HUES64 (cell line): ENCODE data around the gene TPRX1.

Experiments
- H3K27ac ChIP-seq: 2 replicates; pipeline ENCODE4 v1.7.0; 2013; ENCODE audit warnings: low read depth, low read length, inconsistent platforms
- H3K27me3 ChIP-seq: 2 replicates; pipeline ENCODE4 v1.6.1; 2013; ENCODE audit warnings: mild to moderate bottlenecking, low read length; ENCODE audit not compliant: insufficient read depth
- H3K36me3 ChIP-seq: 2 replicates; pipeline ENCODE4 v1.6.1; 2013; ENCODE audit warnings: mild to moderate bottlenecking, low read length; ENCODE audit not compliant: insufficient read depth
- H3K4me1 ChIP-seq: 2 replicates; pipeline ENCODE4 v1.6.1; 2013; ENCODE audit warnings: mild to moderate bottlenecking, low read length, moderate library complexity; ENCODE audit not compliant: insufficient read depth
- H3K4me3 ChIP-seq: 2 replicates; pipeline ENCODE4 v1.5.1; 2013; ENCODE audit warnings: mild to moderate bottlenecking, low read length, moderate library complexity
- H3K9ac ChIP-seq: 2 replicates; pipeline ENCODE4 v1.6.1; 2013; ENCODE audit warnings: mild to moderate bottlenecking, low read depth, low read length
- H3K9me3 ChIP-seq: 2 replicates; pipeline ENCODE4 v1.6.1; 2013; ENCODE audit warnings: low read depth, low read length; ENCODE audit not compliant: insufficient read depth
- WGBS: fragments of 150-250, 120-280 bp; methylation state at CpG from one replicate; pipeline ENCODE4 v1.1.7; 2013; ENCODE audit warnings: missing lambda C conversion rate; 5-methylcytosine and 5-hydroxymethylcytosine counted together

The TPRX1 gene

DNA sequence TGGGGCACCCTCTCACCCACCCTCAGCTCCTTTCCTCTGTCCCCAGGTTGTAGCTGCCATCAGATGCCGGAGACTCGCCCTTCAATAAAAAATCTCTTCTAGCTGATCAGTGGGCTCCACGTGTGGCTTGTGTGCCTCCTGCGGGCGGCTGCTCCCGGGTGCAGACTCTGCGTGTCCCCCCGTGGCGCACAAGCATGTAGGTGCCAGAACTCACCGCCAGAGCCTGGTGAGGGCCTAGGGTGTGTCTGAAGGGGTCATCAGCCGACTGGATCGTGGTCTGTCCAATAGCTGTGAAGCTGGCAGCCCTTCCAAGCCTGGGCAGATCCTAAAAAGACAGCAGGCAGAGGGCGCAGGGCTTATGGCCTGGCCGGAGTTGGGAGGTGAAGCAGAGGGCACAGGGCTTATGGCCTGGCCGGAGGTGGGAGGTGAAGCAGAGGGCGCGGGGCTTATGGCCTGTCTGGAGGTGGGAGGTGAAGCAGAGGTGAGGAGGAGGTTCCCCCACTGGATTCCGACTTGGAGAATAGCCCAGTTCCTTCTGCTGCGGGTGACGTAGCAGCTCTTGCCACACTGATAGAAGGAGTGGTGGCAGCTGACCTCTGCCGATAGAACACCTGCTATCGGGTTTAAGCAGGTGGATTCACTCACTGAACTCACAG, 47.3 kb downstream of the TPRX1 start:
- 96% methylated on average over 22 of the region's 22 CpGs for WGBS
- no peaks in the 10 kb centered on the region for H3K27me3 ChIP-seq
- no peak overlapping the region for H3K9ac ChIP-seq
- peaks cover 68% of the 10 kb centered on the region for H3K36me3 ChIP-seq
- no peaks in the 10 kb centered on the region for H3K9me3 ChIP-seq
- no peak overlapping the region for H3K4me3 ChIP-seq
- no peak overlapping the region for H3K27ac ChIP-seq
- no peaks in the 10 kb centered on the region for H3K4me1 ChIP-seq

DNA sequence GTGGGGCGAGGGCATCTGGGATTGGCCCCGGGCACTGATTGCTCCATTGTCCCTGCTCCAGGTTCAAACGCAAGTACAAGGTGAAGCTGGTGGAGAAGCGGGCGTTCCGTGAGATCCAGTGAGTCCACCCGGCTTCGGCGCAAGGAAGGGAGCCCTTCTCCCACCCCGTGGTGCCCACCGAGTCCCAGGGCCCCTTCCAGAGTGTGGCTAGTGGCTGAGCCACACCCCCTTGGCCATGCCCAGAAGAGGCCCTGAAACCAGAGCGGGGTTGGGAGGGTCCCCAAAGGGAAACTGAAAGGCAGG, 47.8 kb downstream of the TPRX1 start:
- Histone ChIP-seq H3K36me3 (peaks cover 72% of the 10 kb centered on the region), H3K9me3 (no peaks in the 10 kb centered on the region)

GRCh38 chr19:47755762-47756626, 48.4 kb downstream of the TPRX1 start:
- peaks cover 78% of the 10 kb centered on the region for H3K36me3 ChIP-seq
- no peak overlapping the region for H3K9ac ChIP-seq
- H3K9me3 ChIP-seq = no peaks in the 10 kb centered on the region
- H3K27ac ChIP-seq = no peak overlapping the region
- H3K27me3 ChIP-seq = no peaks in the 10 kb centered on the region
- WGBS = 94% methylated on average over 28 of the region's 28 CpGs
- H3K4me1 ChIP-seq = no peaks in the 10 kb centered on the region
- no peak overlapping the region for H3K4me3 ChIP-seq

More for the DNA sequence above, 47.8 kb downstream of the TPRX1 start:
- Histone ChIP-seq H3K27me3 (no peaks in the 10 kb centered on the region), H3K9ac (no peak overlapping the region), H3K4me1 (no peaks in the 10 kb centered on the region), H3K27ac (no peak overlapping the region), H3K4me3 (no peak overlapping the region)
- WGBS = 96% methylated on average over 12 of the region's 12 CpGs

DNA sequence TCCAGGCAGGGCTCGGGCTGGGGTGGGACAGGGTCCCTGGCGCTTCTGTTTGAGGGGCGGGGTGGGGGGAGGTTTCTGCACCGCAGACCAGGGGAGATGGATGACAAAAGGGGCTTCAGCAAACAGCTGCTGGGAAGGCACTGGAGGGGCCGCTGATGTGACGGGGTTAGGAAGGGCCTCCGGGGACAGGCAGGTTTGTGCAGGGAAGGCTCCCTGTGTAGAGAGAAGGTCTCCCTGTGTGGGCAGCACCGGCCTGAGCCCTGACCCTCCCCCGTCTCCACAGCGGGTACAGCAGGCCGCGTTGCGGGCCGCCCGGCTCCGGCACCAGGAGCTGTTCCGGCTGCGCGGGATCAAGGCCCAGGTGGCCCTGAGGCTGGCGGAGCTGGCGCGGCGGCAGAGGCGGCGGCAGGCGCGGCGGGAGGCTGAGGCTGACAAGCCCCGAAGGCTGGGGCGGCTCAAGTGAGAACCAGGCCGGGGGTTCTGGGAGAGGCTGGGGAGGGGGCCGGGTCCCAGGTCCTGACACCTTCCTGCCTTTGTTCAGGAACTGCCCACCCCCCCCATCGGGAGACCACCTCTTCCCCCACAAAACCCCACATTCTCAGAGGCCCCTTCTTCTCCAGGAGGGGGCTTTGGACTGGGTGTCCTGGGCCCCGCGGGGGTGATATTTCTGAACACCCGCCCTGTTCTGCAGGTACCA, 49.1 kb downstream of the TPRX1 start:
- Histone ChIP-seq H3K4me3 (no peak overlapping the region), H3K4me1 (no peaks in the 10 kb centered on the region), H3K27me3 (no peaks in the 10 kb centered on the region), H3K9me3 (no peaks in the 10 kb centered on the region), H3K36me3 (peaks cover 86% of the 10 kb centered on the region), H3K9ac (no peak overlapping the region), H3K27ac (no peak overlapping the region)
- 94% methylated on average over 35 of the region's 36 CpGs for WGBS

GRCh38 chr19:47754206-47755064, 49.9 kb downstream of the TPRX1 start:
- no peak overlapping the region for H3K9ac ChIP-seq
- H3K9me3 ChIP-seq = no peaks in the 10 kb centered on the region
- no peak overlapping the region for H3K4me3 ChIP-seq
- no peak overlapping the region for H3K27ac ChIP-seq
- peaks cover 93% of the 10 kb centered on the region for H3K36me3 ChIP-seq
- H3K4me1 ChIP-seq = no peaks in the 10 kb centered on the region
- WGBS = 95% methylated on average over 36 of the region's 37 CpGs
- H3K27me3 ChIP-seq = no peaks in the 10 kb centered on the region

DNA sequence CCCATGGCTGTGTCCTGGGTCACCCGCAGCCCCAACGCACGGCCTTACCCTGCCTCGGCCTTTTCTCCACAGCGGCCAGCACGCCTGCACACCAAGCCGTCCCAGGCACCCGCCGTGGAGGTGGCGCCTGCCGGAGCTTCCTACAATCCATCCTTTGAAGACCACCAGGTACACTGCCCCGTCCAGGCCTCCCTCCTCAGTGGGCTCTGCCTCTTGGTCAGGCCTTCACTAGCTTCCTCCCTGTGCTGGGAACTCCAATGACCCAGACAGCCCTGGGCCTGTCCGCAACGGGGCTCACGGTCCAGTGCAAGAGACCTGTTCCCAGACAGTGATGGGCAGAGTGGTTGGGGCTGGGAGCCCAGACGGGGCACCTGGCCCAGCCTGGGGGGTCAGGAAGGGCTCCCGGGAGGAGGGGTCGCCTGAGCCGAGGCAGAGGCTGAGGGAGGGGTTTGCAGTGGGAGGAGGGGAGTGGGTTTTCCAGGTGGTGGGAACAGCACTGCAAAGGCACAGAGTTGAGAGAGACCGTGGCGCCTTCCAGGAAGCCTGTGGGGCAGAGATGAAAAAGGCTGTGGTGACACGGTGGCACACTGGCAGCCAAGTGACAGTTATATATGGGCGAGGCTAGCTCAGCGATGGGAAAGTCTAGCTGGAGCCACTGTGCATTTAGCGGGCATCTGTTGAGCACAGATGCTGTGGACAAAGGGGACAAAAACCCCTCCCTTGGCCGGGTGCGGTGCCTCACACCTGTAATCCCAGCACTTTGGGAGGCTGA, 51.7 kb downstream of the TPRX1 start:
- H3K4me1 ChIP-seq = no peaks in the 10 kb centered on the region
- peaks cover 92% of the 10 kb centered on the region for H3K36me3 ChIP-seq
- no peak overlapping the region for H3K9ac ChIP-seq
- H3K9me3 ChIP-seq = no peaks in the 10 kb centered on the region
- 93% methylated on average over 27 of the region's 27 CpGs for WGBS
- no peaks in the 10 kb centered on the region for H3K27me3 ChIP-seq
- H3K4me3 ChIP-seq = no peak overlapping the region
- no peak overlapping the region for H3K27ac ChIP-seq
